RPMI7951 (cell line): Measurements from ENCODE around the gene SLC6A5. TPM values are rescaled to one million over a fixed set of nuclear protein-coding genes. Genes with fewer than 3 reads are reported as not detected.

Source experiments
- DNase-seq: peaks from one replicate; pipeline ENCODE4 v3.0.0-alpha.2; 2012; ENCODE audit warnings: low read depth
- total RNA-seq: library from RNA; depleted of rRNA; stranded (reverse); fragments of >200 nt; shearing (Covaris generic); gene quantifications from 2 replicates; pipeline ENCODE4 v1.2.3, GENCODE V29; 2014

Gene SLC6A5
- total RNA-seq, 1 experiment from 2014 or later: not detected

DNA sequence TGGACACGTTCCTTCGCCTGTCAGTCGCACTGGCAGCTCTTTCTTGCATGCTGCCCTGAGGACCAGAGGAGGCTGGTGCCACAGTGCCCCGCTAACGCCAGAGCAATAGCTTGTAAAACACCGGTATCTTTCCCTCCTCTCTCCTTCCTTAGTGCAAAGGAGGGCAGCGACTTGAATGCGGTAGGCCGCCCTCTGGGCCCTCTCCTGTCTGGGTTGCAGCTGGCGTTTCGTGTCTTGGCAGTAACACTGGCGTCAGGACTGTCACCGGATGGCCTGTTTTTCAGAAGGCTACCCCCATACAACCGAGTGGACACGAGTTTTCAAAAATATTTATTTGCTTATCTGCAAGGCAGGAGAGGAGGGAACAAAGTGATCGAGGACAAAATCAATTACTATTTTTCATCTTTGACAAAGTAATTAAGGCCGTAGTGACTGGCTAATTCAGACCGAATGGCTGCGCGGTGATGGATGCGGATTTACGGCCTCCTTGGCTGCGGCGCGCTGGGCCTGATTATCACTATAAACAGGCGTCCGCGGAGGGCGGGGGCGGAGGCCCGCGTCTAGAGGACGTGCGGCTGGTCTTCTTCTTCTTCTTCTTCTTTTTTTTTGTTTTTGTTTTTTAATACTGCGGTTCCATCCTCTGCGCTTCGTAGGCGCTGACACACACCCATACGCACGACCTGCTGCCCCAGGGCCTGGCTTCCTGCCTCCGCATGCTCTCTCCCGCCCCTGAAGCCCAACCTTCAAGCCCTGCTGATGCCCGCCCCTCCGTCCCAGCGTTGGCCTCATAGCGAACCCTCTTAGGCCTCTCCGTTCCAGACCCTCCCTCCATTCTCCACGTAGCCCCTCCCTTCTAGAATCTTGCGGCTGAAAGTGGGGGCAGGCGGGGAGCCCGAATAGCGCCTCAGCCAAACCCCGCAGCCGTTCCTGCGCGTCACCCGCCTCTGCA, 2.9 kb upstream of the SLC6A5 start:
- no peak for DNase-seq

DNA sequence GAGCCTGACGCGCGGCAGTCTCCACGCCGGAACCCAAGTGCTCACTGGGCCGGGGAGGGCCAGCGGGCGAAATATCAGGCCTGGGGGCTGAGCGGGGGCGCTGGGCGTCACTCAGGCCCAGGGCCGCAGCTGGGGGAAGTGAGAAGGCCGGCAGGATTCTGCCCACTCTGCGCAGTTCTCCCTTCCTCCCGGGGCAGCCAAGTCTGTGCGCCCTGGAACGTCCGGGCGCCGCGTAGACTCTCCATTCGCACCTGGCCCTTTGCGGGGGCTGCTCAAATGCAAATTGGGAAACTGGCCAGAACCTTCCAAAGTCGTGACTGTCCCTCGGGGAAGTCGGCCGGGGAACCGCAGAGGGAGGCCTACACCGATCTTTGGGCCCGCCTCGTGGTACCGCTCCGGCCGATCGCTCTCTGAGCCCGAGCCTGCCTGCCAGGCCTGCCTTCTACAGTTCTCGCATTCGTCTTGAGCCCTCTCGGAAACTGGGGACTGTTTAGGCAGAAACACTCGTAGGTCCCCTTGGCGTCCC, 2.2 kb upstream of the SLC6A5 start:
- DNase-seq: no peak

DNA sequence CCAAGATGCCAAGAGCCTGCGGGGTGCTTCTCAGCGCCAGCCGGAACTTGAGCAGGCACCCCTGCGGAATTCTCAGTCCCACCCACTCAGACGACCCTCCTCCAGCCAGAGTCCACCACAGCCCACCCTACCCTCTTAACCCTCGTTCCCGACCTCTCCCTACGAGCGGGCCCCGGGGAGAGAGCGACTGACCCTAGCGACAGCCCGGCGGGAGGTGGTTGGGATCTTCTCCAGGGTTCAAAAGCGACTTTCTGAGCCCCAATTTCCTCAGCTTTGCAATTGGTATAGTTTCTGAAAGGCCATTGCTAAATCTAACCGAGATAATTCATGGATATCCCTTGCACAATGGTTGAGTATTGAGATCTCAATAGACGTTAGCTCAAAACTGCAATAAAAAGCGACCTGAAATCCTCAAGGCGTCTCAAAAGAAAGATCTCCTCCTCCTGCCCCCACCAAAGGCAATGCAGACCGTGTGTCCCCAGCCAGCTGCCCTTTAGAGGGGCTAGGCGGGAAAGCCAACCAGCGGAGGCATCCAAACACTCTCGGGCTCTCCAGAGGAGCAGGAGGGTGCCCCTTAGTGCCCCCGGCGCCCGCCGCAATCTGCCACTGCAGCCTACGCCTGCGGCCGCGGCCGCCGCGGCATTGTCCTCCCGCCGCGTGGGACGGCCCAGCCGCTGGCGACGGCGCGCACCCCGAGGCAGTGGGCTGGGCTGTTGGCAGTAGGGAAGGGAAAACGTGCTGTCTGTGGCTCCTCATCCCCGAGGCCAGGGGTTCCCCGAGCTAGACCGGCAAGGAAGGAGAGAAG, 1.5 kb upstream of the SLC6A5 start:
- no peak for DNase-seq

GRCh38 chr11:20598492-20598891, 916 bp upstream of the SLC6A5 start:
- no peak for DNase-seq

DNA sequence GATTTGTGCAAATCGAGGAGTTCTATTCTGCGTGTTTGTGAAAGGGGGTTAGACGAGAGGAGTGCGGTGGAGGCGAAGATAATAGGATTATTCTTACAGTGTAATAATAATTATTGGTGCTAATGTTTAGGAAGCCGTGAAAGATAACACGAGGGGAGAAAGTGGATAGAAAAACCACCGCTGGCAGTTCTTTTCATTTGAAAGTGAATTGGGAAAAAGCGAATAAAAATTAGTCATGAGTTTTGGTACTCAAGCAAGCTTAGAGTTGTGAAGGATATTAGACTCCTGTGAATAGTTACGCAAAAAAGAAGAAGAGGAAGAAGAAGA, 575 bp downstream of the SLC6A5 start:
- no peak for DNase-seq

- DNase-seq: no peak
Measured at GRCh38 chr11:20600551-20600950, 1.1 kb downstream of the SLC6A5 start.

GRCh38 chr11:20601221-20601914, 2.0 kb downstream of the SLC6A5 start:
- no peak for DNase-seq

DNA sequence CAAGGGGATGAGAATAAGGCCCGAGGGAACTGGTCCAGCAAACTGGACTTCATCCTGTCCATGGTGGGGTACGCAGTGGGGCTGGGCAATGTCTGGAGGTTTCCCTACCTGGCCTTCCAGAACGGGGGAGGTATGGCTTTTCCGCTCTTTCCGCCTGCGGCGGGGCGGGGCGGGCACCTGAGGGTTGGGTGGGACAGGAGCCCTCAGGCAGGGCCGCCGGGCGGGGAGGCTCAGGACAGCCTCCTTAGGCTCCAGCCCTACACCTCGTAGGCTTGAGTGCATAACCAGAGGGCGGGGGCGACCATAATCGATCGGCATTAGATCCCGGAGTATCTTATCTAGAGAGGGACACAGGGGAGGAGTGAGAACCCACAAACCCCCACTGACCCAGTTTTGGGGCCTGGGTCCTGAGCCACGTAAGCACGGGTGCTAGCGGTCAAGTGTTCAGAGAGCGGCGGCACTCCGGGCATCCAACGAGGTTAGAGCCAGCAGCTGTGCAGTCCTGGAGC, 4.9 kb downstream of the SLC6A5 start:
- no peak for DNase-seq

- no peak for DNase-seq
Measured at GRCh38 chr11:20604864-20605601, 5.6 kb downstream of the SLC6A5 start.

GRCh38 chr11:20605602-20606091, 6.2 kb downstream of the SLC6A5 start:
- DNase-seq: no peak

DNA sequence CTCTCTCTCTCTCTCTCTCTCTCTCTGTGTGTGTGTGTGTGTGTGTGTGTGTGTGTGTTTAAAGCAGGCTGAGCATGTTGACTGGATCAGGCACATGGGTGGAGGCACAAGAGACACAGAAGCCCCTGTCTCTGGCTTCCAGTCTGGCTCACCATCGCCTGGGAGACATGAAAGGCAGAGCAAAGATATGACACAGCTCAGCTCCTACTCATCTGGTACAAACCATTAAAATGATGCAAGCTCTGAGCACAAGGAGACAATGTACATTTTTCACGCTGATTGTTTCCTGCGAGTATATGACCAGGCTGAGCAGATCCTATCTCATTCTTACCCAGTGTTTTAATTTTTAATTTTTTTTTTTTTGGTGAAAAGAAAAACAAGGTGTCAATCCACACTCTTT, 9.5 kb downstream of the SLC6A5 start:
- DNase-seq: no peak

GRCh38 chr11:20609727-20610707, 10.6 kb downstream of the SLC6A5 start:
- peak; percentile 59 for DNase-seq

DNA sequence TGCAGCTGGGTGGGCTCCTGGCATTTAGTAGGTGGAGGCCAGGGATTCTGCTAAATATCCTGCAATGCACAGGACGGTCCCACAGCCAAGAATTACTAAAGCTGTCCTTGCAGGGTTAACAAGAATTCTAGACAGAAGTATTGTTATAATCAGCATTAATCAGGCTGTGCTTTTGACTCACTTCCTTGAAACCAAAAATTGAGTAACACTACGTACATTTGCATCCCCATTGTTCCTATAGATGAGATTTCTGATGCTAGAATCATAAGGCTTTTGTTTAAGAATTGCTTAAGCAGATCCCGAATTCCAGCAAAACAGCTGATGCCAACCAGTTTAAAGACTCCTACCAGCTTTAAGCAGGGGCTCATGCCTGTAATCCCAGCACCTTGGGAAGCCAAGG, 11.4 kb downstream of the SLC6A5 start:
- no peak for DNase-seq

- DNase-seq: no peak
Measured at GRCh38 chr11:20611445-20611844, 12.0 kb downstream of the SLC6A5 start.

DNA sequence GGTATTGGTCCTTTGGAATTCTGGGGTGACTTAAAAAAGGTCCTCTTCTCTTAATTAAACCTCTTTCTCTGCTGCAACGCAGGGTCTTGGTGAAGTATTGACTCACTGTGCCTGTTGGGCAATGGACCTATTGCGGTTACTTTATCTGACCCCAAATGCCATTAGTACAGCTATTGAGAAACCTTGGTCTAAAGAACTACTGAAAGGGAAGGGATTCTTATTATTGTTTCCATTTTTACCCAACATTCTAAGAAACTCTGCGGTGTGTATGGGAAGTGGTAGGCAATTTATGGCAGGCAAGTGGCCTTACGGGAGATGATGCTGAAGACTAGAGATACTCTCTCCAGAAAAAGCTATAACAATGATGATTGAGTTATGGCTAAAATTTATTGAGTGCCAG, 12.5 kb downstream of the SLC6A5 start:
- DNase-seq: peak; percentile 31

DNA sequence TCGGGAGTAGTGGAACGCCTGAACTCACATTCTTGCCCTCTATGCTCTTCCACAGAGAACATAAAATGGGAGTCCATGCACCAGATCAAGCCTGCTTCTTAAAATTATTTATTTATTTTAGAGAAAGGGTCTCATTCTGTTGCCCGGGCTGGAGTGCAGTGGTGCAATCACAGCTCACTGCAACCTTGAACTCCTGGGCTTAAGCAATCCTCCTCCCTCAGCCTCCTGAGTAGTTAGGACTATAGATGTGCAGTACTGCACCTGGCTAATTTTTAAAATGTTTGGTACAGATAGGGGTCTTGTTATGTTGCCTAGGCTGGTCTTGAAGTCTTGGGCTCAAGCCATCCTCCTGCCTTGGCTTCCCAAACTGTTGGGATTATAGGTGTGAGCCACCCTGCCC, 13.0 kb downstream of the SLC6A5 start:
- no peak for DNase-seq

DNA sequence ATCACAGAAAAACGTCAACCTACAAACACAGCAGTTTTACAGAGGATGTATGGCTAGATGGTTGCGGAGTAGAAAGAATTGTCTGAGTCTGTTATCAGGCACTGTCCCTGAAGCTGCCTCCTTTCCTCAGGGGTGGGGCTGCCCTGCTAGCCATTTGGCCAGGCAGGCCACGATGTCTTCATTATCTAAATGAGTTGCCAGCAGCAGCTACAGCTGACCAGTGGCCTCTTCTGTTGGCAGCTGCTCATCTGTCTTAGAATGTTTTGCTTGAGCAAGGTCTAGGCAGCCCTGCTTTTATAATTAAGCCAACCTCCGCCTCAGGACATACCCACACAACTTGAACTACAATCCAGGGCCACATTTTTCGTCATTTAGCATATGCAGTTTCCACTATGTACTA, 17.5 kb downstream of the SLC6A5 start:
- no peak for DNase-seq

GRCh38 chr11:20617346-20618005, 18.1 kb downstream of the SLC6A5 start:
- DNase-seq: no peak

- no peak for DNase-seq
Measured at GRCh38 chr11:20618083-20618482, 18.7 kb downstream of the SLC6A5 start.
